Right lobe of liver (tissue), 6 donors: Measurements from ENCODE around the gene KRT35. TPM values are rescaled to one million over a fixed set of nuclear protein-coding genes. Genes with fewer than 3 reads are reported as not detected.
"Not testable (repeated sequence)": the region's sequence is repeated elsewhere in the genome, so short reads cannot be mapped to it uniquely, and the experiment has no call there.

Source experiments
- ATAC-seq, 4 donors: fragments of 200-7000 bp; cut with Tn5 transposase; one replicate each; pipeline ENCODE4 v1.9.1; 2020; ENCODE audit warnings: mild to moderate bottlenecking in 4 of 4, moderate library complexity in 4 of 4
- DNase-seq, 3 donors: peaks; one replicate each; pipeline ENCODE4 v3.0.0-alpha.2; 2020
- H3K27ac ChIP-seq, 3 donors: fragments of 200-600 bp; one replicate each; pipeline ENCODE4 v1.8.0; 2022
- H3K27me3 ChIP-seq, 2 donors: fragments of 200-600 bp; one replicate each; pipeline ENCODE4 v1.8.0; 2022
- H3K36me3 ChIP-seq, 4 donors: fragments of 200-600 bp; sonication (generic) in 1 of 4; one replicate each; pipeline versions ENCODE4 v1.5.1 to v1.8.0; 2017 to 2022; ENCODE audit warnings: control low read depth in 1 of 4
- H3K4me1 ChIP-seq, 4 donors: fragments of 200-600 bp; sonication (generic) in 1 of 4; one replicate each; pipeline versions ENCODE4 v1.5.1 to v1.8.0; 2017 to 2022; ENCODE audit warnings: control low read depth in 1 of 4
- H3K4me3 ChIP-seq, 3 donors: fragments of 200-600 bp; one replicate each; pipeline ENCODE4 v1.8.0; 2022
- H3K9me3 ChIP-seq, 4 donors: fragments of 200-600 bp; sonication (generic) in 1 of 4; one replicate each; pipeline versions ENCODE4 v1.5.1 to v1.8.0; 2017 to 2022; ENCODE audit warnings: control low read depth in 1 of 4
- POLR2A ChIP-seq: fragments of 450-650 bp; IDR thresholded peaks from one replicate; pipeline ENCODE4 v1.6.1; 2017; ENCODE audit warnings: antibody characterized with exemption, mild to moderate bottlenecking
- WGBS: methylation state at CpG from one replicate; pipeline ENCODE4 v1.1.6; 2018; ENCODE audit warnings: low coverage, low lambda C conversion rate; ENCODE audit not compliant: insufficient coverage; ENCODE audit errors: missing lambda C conversion rate; 5-methylcytosine and 5-hydroxymethylcytosine counted together
- intact Hi-C, 2 donors: fragments of 100-400 bp; cut with DNase I; formaldehyde crosslinking; loops; one replicate each; pipeline versions ENCODE4 v1.11.2 to v1.14.1; 2022
- microRNA-seq, 2 donors: library from miRNA; unstranded; fragments of <30 nt; microRNA quantifications; one replicate each; pipeline ENCODE4, GENCODE V29; 2019 to 2020
- small RNA-seq, 2 experiments: library from RNA; depleted of rRNA; stranded (forward); fragments of <200 nt; gene quantifications; one replicate each; pipeline ENCODE3, GENCODE V24; 2016
- total RNA-seq, 6 experiments: library from RNA; depleted of rRNA in 2 of 6; stranded (reverse); fragments of >200 nt in 2 of 6; fragmentation: NEBNext Ultra II Directional in 3 of 6; extraction: Animal tissue kit (Norgen Biotek cat#: 25700) in 3 of 6; gene quantifications; one replicate each; pipeline versions ENCODE4 v1.1.0 to v1.2.4, GENCODE V29; 2016 to 2023
- TF ChIP-seq, protein P1 (sequence below), 4 donors: fragments of 200-600 bp in 3 of 4; fragments of 450-650 bp in 1 of 4; IDR thresholded peaks; one replicate each; pipeline versions ENCODE4 v1.5.1 to v1.8.0; 2016 to 2022; ENCODE audit warnings: antibody characterized with exemption in 4 of 4, mild to moderate bottlenecking in 2 of 4
- donor health status: DM: no; HTN: yes; CAD: no.
- donor health status: DM: no; HTN: no; CAD: no.
- donor health status: DM: no; HTN: no; CAD: no.
- donor health status: DM: no; HTN: yes; CAD: no.
- donor health status: DM: no; HTN: yes; CAD: no.

KRT35 gene
- total RNA-seq, 6 experiments from 2014 or later, result not detected

DNA sequence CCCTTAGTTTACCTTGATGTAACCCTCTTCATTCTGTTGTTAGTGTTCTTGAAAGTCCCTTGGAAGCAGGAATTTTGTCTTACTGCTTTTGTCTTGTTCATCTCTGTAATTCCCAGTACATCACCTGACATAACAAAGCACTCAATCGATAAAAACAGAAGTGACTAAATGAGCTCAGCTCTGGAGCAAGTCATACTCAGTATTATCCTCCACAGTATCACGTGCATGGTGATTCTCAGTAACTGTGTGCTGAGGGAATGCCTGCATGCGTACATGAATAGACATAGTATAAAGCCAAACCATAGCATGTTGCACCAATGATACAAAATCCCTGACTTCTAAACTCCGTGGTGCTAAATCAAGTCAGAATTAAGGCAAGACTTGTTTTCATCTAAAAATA lies 47.4 kb downstream of the KRT35 start:
- H3K4me3 ChIP-seq, result no peak overlapping the region
- 36% methylated on average over 4 of the region's 4 CpGs for WGBS
- ATAC-seq (no peak), DNase-seq (no peak)
- H3K27me3 ChIP-seq, result no peaks in the 10 kb centered on the region
- no peak overlapping the region for H3K27ac ChIP-seq
- TF ChIP-seq, protein P1, sequence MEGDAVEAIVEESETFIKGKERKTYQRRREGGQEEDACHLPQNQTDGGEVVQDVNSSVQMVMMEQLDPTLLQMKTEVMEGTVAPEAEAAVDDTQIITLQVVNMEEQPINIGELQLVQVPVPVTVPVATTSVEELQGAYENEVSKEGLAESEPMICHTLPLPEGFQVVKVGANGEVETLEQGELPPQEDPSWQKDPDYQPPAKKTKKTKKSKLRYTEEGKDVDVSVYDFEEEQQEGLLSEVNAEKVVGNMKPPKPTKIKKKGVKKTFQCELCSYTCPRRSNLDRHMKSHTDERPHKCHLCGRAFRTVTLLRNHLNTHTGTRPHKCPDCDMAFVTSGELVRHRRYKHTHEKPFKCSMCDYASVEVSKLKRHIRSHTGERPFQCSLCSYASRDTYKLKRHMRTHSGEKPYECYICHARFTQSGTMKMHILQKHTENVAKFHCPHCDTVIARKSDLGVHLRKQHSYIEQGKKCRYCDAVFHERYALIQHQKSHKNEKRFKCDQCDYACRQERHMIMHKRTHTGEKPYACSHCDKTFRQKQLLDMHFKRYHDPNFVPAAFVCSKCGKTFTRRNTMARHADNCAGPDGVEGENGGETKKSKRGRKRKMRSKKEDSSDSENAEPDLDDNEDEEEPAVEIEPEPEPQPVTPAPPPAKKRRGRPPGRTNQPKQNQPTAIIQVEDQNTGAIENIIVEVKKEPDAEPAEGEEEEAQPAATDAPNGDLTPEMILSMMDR (IDR thresholded peaks at IDR 0.05), result no peak
- no peak for TF ChIP-seq POLR2A
- no peaks in the 10 kb centered on the region for H3K9me3 ChIP-seq
- H3K4me1 ChIP-seq, result no peaks in the 10 kb centered on the region
- intact Hi-C loops, result no loop called here
- H3K36me3 ChIP-seq, result no peaks in the 10 kb centered on the region

DNA sequence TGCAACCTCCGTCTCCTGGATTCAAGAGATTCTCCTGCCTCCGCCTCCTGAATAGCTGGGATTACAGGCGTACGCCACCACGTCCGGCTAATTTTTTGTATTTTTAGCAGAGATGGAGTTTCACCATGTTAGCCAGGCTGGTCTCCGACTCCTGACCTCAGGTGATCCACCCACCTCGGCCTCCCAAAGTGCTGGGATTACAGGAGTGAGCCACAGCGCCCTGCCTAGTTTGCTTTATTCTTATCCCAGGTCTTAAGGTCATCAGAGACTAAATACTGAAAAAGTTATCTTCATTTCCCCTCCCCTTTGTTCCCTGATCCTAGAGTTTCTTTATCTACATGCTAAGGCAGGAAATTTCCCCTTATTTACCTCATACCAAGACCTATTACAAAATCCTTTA lies 50.6 kb downstream of the KRT35 start:
- H3K27ac ChIP-seq, H3K4me1 ChIP-seq, H3K27me3 ChIP-seq, H3K9me3 ChIP-seq, H3K36me3 ChIP-seq, DNase-seq, ATAC-seq, intact Hi-C loops, H3K4me3 ChIP-seq: not testable (repeated sequence)
- WGBS, result 46% methylated on average over 9 of the region's 9 CpGs

DNA sequence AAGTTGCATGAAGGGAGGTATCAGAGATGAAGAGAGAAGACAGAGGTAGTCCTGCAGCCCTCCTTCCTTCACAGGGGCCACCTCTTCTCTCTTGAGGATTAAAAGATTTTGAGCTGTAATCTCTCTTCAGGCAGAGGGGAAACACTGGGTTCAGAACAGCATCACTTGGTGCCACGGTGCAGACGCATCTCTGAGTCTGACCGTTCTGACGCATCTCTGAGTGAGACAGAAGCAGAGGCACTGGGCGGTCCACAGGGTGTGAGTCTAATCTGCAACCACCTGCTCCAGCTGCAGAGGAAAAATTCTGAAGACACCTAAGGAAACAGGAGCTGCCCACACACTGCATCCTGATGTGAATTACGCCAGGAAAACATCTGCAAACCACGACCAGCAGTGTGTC lies 51.3 kb downstream of the KRT35 start:
- no peaks in the 10 kb centered on the region for H3K4me1 ChIP-seq
- intact Hi-C loops, result no loop called here
- no peak for ATAC-seq
- TF ChIP-seq, protein P1 (IDR thresholded peaks at IDR 0.05), result no peak
- TF ChIP-seq POLR2A, result no peak
- no peak for DNase-seq
- H3K9me3 ChIP-seq, result no peaks in the 10 kb centered on the region
- H3K27me3 ChIP-seq, result no peaks in the 10 kb centered on the region
- H3K4me3 ChIP-seq, result no peak overlapping the region
- no peak overlapping the region for H3K27ac ChIP-seq
- no peaks in the 10 kb centered on the region for H3K36me3 ChIP-seq
- 20% methylated on average over 2 of the region's 7 CpGs for WGBS

DNA sequence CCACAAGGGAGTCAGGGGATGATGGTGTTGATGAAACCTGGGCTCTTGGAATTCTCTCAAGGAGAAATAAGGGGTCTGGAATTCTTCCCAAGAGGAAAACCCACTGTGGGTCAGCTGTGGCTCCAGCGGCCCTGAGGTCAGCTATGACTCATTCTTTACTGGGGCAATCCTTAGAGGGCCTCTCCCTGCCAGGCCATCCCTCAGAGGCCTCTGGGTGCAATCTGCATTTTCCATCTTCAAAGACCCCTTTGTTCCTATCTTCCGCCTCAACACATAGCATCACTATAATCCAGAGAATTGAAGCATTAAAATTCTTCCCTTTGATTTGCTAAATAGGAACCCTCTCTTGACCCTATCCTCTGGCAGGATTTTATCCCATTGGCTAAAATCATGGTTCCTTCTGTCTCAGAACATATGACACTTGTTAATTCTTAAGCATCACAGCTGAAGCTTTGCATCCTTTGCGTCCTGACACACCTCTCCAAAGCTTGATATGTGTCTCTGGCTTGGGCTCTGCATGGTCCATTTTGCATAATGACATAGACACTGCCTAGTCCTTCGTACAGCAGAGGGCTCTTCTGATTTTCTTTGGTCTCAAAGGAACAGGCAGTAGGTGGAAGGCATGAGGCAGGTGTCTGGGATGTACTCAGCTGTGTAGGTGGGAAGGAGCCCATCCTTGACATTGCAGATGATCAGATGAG lies 52.2 kb downstream of the KRT35 start:
- ATAC-seq (no peak), DNase-seq (no peak)
- H3K4me3 ChIP-seq, result no peak overlapping the region
- H3K27ac ChIP-seq, result no peak overlapping the region
- intact Hi-C loops, result no loop called here
- 40% methylated on average over 3 of the region's 4 CpGs for WGBS
- no peaks in the 10 kb centered on the region for H3K4me1 ChIP-seq
- H3K27me3 ChIP-seq, result no peaks in the 10 kb centered on the region
- H3K36me3 ChIP-seq, result no peaks in the 10 kb centered on the region
- TF ChIP-seq POLR2A, result no peak
- TF ChIP-seq, protein P1 (IDR thresholded peaks at IDR 0.05), result no peak
- no peaks in the 10 kb centered on the region for H3K9me3 ChIP-seq

Small RNA genes within 50 kb of the gene (microRNA-seq; reads per million reads assigned to microRNA genes)
- 0 reads per million in 2 donors for gene MIR6510

Small RNA genes within 50 kb of the gene (small RNA-seq; reads per million reads assigned to genes)
- 0 to 0.10 reads per million in 2 experiments for gene RNU2-32P

Other genes starting within 250 kb of the KRT35 start
- not detected for gene KRTAP9-3, start 248.7 kb downstream of the KRT35 start, total RNA-seq
- not detected for gene KRTAP9-8, start 243.2 kb downstream of the KRT35 start, total RNA-seq
- not detected for gene KRTAP9-4, start 231.5 kb downstream of the KRT35 start, total RNA-seq
- not detected for gene KRTAP9-9, start 225.8 kb downstream of the KRT35 start, total RNA-seq
- not detected for gene KRTAP9-6, start 215.8 kb downstream of the KRT35 start, total RNA-seq
- not detected for gene KRTAP9-7, start 205.5 kb downstream of the KRT35 start, total RNA-seq
- not detected for gene KRTAP29-1, start 178.3 kb downstream of the KRT35 start, total RNA-seq
- not detected for gene KRTAP16-1, start 171.8 kb downstream of the KRT35 start, total RNA-seq
- not detected for gene KRTAP17-1, start 165.4 kb downstream of the KRT35 start, total RNA-seq
- not detected for gene KRT33A, start 130.3 kb downstream of the KRT35 start, total RNA-seq
- not detected for gene KRT33B, start 111.3 kb downstream of the KRT35 start, total RNA-seq
- gene KRT34, start 98.8 kb downstream of the KRT35 start, total RNA-seq, result not detected
- not detected for gene KRT31, start 83.5 kb downstream of the KRT35 start, total RNA-seq
- gene KRT37, start 56.6 kb downstream of the KRT35 start, total RNA-seq, result not detected
- not detected for gene KRT38, start 40.2 kb downstream of the KRT35 start, total RNA-seq
- not detected for gene KRT32, start 13.8 kb downstream of the KRT35 start, total RNA-seq
- not detected for gene KRT36, start 8.8 kb upstream of the KRT35 start, total RNA-seq
- 1 to 10 TPM in 1 of 6 experiments, not detected in 5; 1.6 TPM for gene KRT13, start 24.5 kb upstream of the KRT35 start, total RNA-seq
- gene KRT15, start 37.7 kb upstream of the KRT35 start, total RNA-seq, result not detected
- gene KRT19, start 47.2 kb upstream of the KRT35 start, total RNA-seq, result 1 to 10 TPM in 5 of 6 experiments, under 1 TPM in 1; 0.87 to 4.3 (median 2.5) TPM
- not detected for gene KRT9, start 90.9 kb upstream of the KRT35 start, total RNA-seq
- under 1 TPM in 1 of 6 experiments, not detected in 5; 0.24 TPM for gene KRT14, start 105.7 kb upstream of the KRT35 start, total RNA-seq
- not detected for gene KRT16, start 131.6 kb upstream of the KRT35 start, total RNA-seq
- gene KRT17, start 143.4 kb upstream of the KRT35 start, total RNA-seq, result not detected
- gene EIF1, start 207.7 kb upstream of the KRT35 start, total RNA-seq, result 100 to 1,000 TPM; 284 to 454 (median 404) TPM
- not detected for gene GAST, start 231.2 kb upstream of the KRT35 start, total RNA-seq